ENCODE measurements around the gene PHLDB3. TPM values are rescaled to one million over a fixed set of nuclear protein-coding genes. Genes with fewer than 3 reads are reported as not detected.
A peak's percentile ranks its signal among the peaks of the same experiment; 100 is the strongest.

Gene PHLDB3
- total RNA-seq, 4 donors from 2014 or later, result 2.0 to 8.7 (median 3.9) TPM

DNA sequence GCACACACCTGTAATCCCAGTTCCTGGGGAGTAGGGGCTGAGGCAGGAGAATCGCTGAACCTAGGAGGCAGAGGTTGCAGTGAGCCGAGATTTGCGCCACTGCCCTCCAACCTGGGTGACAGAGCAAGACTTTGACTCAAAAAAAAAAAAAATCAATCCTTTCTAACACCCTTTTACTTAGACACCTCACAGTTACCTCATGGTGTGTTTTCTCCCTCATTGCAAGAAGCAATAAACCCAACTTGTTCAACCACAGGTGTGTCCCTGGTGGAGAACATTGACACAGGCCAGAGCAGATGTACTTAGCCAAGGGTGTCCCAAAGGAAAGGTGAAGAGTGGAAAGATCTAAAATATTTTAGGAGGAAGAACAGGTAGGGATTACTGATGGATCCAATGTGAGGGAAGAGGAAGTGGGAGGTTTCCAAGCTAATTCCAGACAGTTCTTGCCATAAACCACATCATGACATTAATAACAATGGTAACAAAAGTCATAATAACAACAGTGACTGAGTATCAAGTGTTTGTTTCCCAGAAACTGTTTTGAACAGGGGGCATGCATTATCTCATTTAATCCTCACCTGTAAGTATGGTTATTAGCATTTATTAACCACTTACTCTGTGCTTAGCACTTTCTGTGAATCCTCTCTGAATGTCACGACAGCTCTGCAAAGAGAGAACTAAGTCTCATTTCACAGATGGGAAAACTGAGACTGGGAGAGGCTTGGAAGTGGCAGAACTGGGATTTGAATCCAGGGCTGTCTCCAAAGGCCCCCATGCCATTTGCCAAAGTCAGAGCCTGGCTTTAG is 36.0 kb downstream of the PHLDB3 start:
- DNase-seq (ENCODE audit: low spot score) (no peak), ATAC-seq (ENCODE audit: low FRiP score) (no peak)
- TF ChIP-seq, protein P1, sequence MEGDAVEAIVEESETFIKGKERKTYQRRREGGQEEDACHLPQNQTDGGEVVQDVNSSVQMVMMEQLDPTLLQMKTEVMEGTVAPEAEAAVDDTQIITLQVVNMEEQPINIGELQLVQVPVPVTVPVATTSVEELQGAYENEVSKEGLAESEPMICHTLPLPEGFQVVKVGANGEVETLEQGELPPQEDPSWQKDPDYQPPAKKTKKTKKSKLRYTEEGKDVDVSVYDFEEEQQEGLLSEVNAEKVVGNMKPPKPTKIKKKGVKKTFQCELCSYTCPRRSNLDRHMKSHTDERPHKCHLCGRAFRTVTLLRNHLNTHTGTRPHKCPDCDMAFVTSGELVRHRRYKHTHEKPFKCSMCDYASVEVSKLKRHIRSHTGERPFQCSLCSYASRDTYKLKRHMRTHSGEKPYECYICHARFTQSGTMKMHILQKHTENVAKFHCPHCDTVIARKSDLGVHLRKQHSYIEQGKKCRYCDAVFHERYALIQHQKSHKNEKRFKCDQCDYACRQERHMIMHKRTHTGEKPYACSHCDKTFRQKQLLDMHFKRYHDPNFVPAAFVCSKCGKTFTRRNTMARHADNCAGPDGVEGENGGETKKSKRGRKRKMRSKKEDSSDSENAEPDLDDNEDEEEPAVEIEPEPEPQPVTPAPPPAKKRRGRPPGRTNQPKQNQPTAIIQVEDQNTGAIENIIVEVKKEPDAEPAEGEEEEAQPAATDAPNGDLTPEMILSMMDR (IDR thresholded peaks at IDR 0.05), result no peak

DNA sequence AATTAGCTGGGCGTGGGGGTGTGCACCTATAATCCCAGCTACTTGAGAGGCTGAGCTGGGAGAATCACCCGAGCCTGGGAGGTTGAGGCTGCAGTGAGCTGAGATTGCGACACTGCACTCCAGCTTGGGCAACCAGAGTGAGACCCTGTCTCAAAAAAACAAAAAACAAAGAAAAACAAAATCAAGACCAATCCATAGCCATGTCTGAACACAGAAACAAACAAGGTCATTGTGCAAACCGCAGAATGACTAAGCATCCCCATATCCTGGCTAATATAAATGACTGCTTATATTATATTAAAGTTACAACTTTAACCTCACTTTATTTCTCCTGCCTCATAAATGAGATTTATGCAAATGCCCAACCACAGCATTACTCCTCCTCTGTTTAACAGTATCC is 36.8 kb downstream of the PHLDB3 start:
- TF ChIP-seq, protein P1 (IDR thresholded peaks at IDR 0.05), result no peak
- ATAC-seq (ENCODE audit: low FRiP score) (no peak), DNase-seq (ENCODE audit: low spot score) (no peak)

DNA sequence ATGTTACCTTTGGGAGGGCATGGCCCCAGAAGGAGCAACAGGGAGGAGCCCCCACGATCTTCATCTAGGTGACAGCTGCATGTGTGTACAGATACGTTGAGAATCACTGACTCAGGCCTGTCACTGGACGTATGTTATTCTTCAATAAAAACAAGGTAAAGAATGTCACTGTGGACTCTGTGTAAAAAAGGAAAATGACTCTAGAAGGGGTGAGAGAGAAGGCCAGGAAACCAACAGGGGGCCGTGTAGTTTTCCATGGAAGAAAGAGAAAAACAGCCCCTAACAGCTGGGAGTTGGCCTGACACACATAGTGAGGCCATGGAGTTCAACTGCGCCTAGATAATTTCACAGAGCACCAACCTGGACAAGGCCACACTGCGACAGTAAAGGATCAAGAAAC is 37.3 kb downstream of the PHLDB3 start:
- TF ChIP-seq, protein P1 (IDR thresholded peaks at IDR 0.05), result no peak
- ATAC-seq (ENCODE audit: low FRiP score), result no peak
- no peak for DNase-seq (ENCODE audit: low spot score)

DNA sequence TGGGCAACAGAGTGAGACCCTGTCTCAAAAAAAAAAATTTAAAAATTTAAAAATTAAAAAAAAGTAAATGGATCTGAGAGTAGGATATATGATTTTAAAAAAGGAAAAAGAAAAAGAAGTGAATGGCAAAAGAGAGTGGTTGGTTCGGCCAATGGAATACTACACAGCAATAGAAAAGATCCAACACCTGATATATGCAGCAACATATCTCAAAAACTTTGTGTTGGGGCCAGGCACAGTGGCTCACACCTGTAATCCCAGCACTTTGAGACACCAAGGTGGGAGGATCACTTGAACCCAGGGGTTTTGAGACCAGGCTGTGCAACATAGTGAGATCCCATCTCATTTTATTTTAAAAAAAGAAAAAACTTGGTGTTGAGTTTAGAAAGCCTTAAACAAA is 37.8 kb downstream of the PHLDB3 start:
- ATAC-seq (ENCODE audit: low FRiP score) (no peak), DNase-seq (ENCODE audit: low spot score) (no peak)
- TF ChIP-seq, protein P1 (IDR thresholded peaks at IDR 0.05), result no peak

DNA sequence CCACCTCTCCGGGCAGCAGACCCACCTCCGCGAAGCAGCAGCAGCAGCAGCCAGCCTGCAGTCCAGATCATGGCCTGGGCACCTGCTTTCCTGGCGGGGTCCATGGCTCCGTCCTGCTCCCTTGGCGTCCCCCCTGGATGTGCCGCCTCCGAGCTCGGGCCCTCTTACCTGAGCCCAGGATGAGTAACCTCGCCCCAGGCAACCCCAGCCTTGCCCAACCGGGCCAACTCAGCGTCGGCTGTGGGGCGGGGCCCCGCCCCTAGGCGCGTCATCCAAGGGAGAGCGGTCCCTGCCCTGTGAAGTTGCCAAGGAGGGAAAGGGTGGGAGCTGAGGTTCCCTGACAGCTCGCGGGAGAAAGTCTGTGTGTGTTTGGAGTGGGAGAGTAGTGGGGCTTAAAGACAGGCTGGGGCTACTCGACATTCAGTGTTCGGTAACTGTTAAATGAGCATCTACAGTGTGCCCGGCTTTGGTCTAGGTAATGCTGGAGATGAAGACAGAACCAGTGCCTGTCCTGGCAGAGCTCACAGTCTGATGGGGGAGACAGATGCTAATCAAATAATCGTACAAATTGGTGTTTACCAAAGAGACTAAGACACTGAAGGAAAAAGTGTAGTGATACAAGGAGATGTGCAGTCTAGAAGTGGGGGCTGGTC is 39.0 kb downstream of the PHLDB3 start, which contains the start of gene LYPD3:
TSS of gene LYPD3 (minus strand) at position 141 of the 653 bp plus-strand sequence. CDS start at position 104, 37 bp downstream.
- TF ChIP-seq, protein P1 (IDR thresholded peaks at IDR 0.05), result no peak
- ATAC-seq (ENCODE audit: low FRiP score), result no peak
- no peak for DNase-seq (ENCODE audit: low spot score)

DNA sequence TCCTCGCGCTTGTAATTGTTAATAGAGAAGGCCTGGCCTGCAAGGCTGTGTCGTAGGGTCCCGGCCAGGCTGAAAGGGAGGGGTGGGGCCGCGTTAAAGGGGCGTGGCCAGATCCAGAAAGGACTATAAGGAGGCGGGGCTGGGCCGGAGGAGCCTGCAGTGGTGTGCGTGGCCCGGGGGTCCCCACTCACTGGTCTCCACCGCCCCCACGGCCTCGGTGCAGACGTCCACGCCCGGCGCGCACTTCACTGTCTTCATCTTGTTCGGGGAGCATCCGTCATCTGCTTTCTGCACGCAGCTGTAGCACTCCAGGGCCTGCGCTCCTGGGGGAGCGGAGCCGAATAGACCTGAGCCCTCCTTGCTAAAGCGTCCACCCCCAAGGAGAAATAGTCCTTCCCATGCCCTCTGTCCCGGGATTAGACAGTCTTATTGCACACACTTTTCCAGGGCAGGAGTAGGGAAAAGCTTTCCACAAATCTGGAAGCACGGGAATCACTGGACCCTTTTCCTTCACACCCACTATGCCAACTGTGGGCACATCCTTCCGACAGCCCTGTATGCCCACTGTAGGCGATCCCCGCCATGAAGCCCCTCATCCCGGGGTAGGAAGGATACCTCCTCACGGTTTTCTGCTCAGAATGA is 40.3 kb downstream of the PHLDB3 start:
- DNase-seq (ENCODE audit: low spot score) (peak; percentile 67), ATAC-seq (ENCODE audit: low FRiP score) (peak; percentile 75)
- TF ChIP-seq, protein P1 (IDR thresholded peaks at IDR 0.05), result no peak
